Daoy (cell line): Measurements from ENCODE around the gene TIMD4. TPM values are rescaled to one million over a fixed set of nuclear protein-coding genes. Genes with fewer than 3 reads are reported as not detected.

ENCODE experiments used
- total RNA-seq: library from RNA; depleted of rRNA; stranded (reverse); fragments of >200 nt; shearing (Covaris generic); gene quantifications from 2 replicates; pipeline ENCODE4 v1.2.3, GENCODE V29; 2014; rRNA removed

TIMD4 gene
- total RNA-seq, 1 experiment from 2014 or later = not detected

Other genes with a start within 250 kb of the TIMD4 start
- 0.06 and 1.5 TPM in 2 replicates for gene PPP1R2B, start 112.9 kb downstream of the TIMD4 start, total RNA-seq
- gene HAVCR1, start 95.9 kb upstream of the TIMD4 start, total RNA-seq = not detected in 2 replicates
- gene HAVCR2, start 145.8 kb upstream of the TIMD4 start, total RNA-seq = 0.12 and 0.97 TPM in 2 replicates
- gene MED7, start 179.6 kb upstream of the TIMD4 start, total RNA-seq = 16.1 and 22.9 TPM in 2 replicates
- gene GARIN3, start 203.0 kb upstream of the TIMD4 start, total RNA-seq = not detected in 2 replicates
- not detected in 2 replicates for gene ITK, start 217.6 kb upstream of the TIMD4 start, total RNA-seq